ENCODE data around the gene C6orf120. TPM values are rescaled to one million over a fixed set of nuclear protein-coding genes. Genes with fewer than 3 reads are reported as not detected.

The C6orf120 gene
- total RNA-seq, 2 donors from 2014 or later = 12.2 to 21.3 TPM

- WGBS, 2 donors = 60 to 92% methylated on average over 2 to 7 of the region's 7 CpGs
- H3K4me3 ChIP-seq = no peak overlapping the region
- no peaks in the 10 kb centered on the region for H3K27me3 ChIP-seq
- H3K9me3 ChIP-seq = no peaks in the 10 kb centered on the region
- TF ChIP-seq, protein P1, sequence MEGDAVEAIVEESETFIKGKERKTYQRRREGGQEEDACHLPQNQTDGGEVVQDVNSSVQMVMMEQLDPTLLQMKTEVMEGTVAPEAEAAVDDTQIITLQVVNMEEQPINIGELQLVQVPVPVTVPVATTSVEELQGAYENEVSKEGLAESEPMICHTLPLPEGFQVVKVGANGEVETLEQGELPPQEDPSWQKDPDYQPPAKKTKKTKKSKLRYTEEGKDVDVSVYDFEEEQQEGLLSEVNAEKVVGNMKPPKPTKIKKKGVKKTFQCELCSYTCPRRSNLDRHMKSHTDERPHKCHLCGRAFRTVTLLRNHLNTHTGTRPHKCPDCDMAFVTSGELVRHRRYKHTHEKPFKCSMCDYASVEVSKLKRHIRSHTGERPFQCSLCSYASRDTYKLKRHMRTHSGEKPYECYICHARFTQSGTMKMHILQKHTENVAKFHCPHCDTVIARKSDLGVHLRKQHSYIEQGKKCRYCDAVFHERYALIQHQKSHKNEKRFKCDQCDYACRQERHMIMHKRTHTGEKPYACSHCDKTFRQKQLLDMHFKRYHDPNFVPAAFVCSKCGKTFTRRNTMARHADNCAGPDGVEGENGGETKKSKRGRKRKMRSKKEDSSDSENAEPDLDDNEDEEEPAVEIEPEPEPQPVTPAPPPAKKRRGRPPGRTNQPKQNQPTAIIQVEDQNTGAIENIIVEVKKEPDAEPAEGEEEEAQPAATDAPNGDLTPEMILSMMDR (IDR thresholded peaks at IDR 0.05) = no peak
- no peak for TF ChIP-seq POLR2A (IDR thresholded peaks at IDR 0.05)
- intact Hi-C loops (cut with DNase I) = no loop called here
- no peak overlapping the region for H3K27ac ChIP-seq
- no peak for DNase-seq
- peaks cover 0 to 3% of the 10 kb centered on the region in 2 donors for H3K36me3 ChIP-seq (replicated peaks in 1 of 2; ENCODE audit: insufficient read depth in 1 of 2, low read depth in 2 of 2)
- no peak for ATAC-seq
- no peaks in the 10 kb centered on the region for H3K4me1 ChIP-seq
Measured at GRCh38 chr6:169661391-169661756, 40.6 kb upstream of the C6orf120 start.

- Histone ChIP-seq H3K27me3 (no peaks in the 10 kb centered on the region), H3K4me3 (no peak overlapping the region), H3K4me1 (no peaks in the 10 kb centered on the region), H3K36me3 (replicated peaks in 1 of 2; ENCODE audit: insufficient read depth in 1 of 2, low read depth in 2 of 2) (peaks cover 0 to 8% of the 10 kb centered on the region in 2 donors), H3K27ac (no peak overlapping the region), H3K9me3 (no peaks in the 10 kb centered on the region)
- DNase-seq (no peak), ATAC-seq (no peak)
- 91 to 93% methylated on average over 8 of the region's 8 CpGs for WGBS, 2 donors
- intact Hi-C loops (cut with DNase I) = no loop called here
- TF ChIP-seq, protein P1 (IDR thresholded peaks at IDR 0.05) = no peak
Measured at GRCh38 chr6:169663468-169663867, 38.5 kb upstream of the C6orf120 start.

- no peaks in the 10 kb centered on the region for H3K4me1 ChIP-seq
- WGBS, 2 donors = 93 to 94% methylated on average over 9 to 14 of the region's 14 CpGs
- H3K27me3 ChIP-seq = no peaks in the 10 kb centered on the region
- intact Hi-C loops (cut with DNase I) = no loop called here
- DNase-seq = no peak
- H3K27ac ChIP-seq = no peak overlapping the region
- H3K36me3 ChIP-seq (replicated peaks in 1 of 2; ENCODE audit: insufficient read depth in 1 of 2, low read depth in 2 of 2) = peaks cover 0 to 5% of the 10 kb centered on the region in 2 donors
- H3K9me3 ChIP-seq = no peaks in the 10 kb centered on the region
- no peak overlapping the region for H3K4me3 ChIP-seq
- ATAC-seq = no peak
- TF ChIP-seq, protein P1 (IDR thresholded peaks at IDR 0.05) = no peak
- TF ChIP-seq POLR2A (IDR thresholded peaks at IDR 0.05) = no peak
Measured at GRCh38 chr6:169664227-169664626, 37.7 kb upstream of the C6orf120 start.

- intact Hi-C loops (cut with DNase I) = no loop called here
- no peaks in the 10 kb centered on the region for H3K27me3 ChIP-seq
- H3K4me1 ChIP-seq = no peaks in the 10 kb centered on the region
- DNase-seq (no peak), ATAC-seq (no peak)
- no peak overlapping the region for H3K4me3 ChIP-seq
- H3K9me3 ChIP-seq = no peaks in the 10 kb centered on the region
- peaks cover 0 to 4% of the 10 kb centered on the region in 2 donors for H3K36me3 ChIP-seq (replicated peaks in 1 of 2; ENCODE audit: insufficient read depth in 1 of 2, low read depth in 2 of 2)
- no peak overlapping the region for H3K27ac ChIP-seq
- no peak for TF ChIP-seq POLR2A (IDR thresholded peaks at IDR 0.05)
- TF ChIP-seq, protein P1 (IDR thresholded peaks at IDR 0.05) = no peak
- 81 to 85% methylated on average over 9 of the region's 9 CpGs for WGBS, 2 donors
Measured at GRCh38 chr6:169665289-169665688, 36.6 kb upstream of the C6orf120 start.

GRCh38 chr6:169666441-169666840, 35.5 kb upstream of the C6orf120 start:
- no peaks in the 10 kb centered on the region for H3K9me3 ChIP-seq
- no peaks in the 10 kb centered on the region for H3K4me1 ChIP-seq
- ATAC-seq = no peak
- no peaks in the 10 kb centered on the region for H3K27me3 ChIP-seq
- no peak overlapping the region for H3K27ac ChIP-seq
- no peak overlapping the region for H3K4me3 ChIP-seq
- intact Hi-C loops (cut with DNase I) = no loop called here
- peaks cover 0 to 4% of the 10 kb centered on the region in 2 donors for H3K36me3 ChIP-seq (replicated peaks in 1 of 2; ENCODE audit: insufficient read depth in 1 of 2, low read depth in 2 of 2)
- WGBS, 2 donors = 89 to 90% methylated on average over 17 to 18 of the region's 18 CpGs
- no peak for DNase-seq
- no peak for TF ChIP-seq POLR2A (IDR thresholded peaks at IDR 0.05)
- TF ChIP-seq, protein P1 (IDR thresholded peaks at IDR 0.05) = no peak
